Neural progenitor cell (in vitro differentiated cells): ENCODE results near the gene MRM1. TPM values are rescaled to one million over a fixed set of nuclear protein-coding genes. Genes with fewer than 3 reads are reported as not detected.

Experiments used
- DNase-seq: peaks from one replicate; pipeline ENCODE4 v3.0.0-alpha.2; 2016; ENCODE audit warnings: low spot score
- H2AFZ ChIP-seq: fragments of 200-600 bp; sonication (generic); replicated peaks from 2 replicates; pipeline ENCODE4 v1.6.1; 2016; ENCODE audit warnings: antibody characterized with exemption
- H3F3A ChIP-seq: fragments of 200-600 bp; sonication (generic); 2 replicates; pipeline ENCODE4 v1.6.1; 2016; ENCODE audit warnings: antibody characterized with exemption, low read depth
- H3K27ac ChIP-seq: fragments of 200-600 bp; sonication (generic); 2 replicates; pipeline ENCODE4 v1.5.1; 2016; ENCODE audit warnings: mild to moderate bottlenecking
- H3K27me3 ChIP-seq: fragments of 200-600 bp; sonication (generic); 2 replicates; pipeline ENCODE4 v1.6.1; 2016; ENCODE audit warnings: mild to moderate bottlenecking, moderate library complexity
- H3K36me3 ChIP-seq: fragments of 200-600 bp; sonication (generic); 2 replicates; pipeline ENCODE4 v1.5.1; 2016
- H3K4me1 ChIP-seq: fragments of 200-600 bp; sonication (generic); 2 replicates; pipeline ENCODE4 v1.6.1; 2016; ENCODE audit warnings: mixed run types
- H3K4me2 ChIP-seq: fragments of 200-600 bp; sonication (generic); 2 replicates; pipeline ENCODE4 v1.6.1; 2016
- H3K4me3 ChIP-seq: fragments of 200-600 bp; sonication (generic); 2 replicates; pipeline ENCODE4 v1.5.1; 2016
- H3K79me2 ChIP-seq: fragments of 200-600 bp; sonication (generic); 2 replicates; pipeline ENCODE4 v1.6.1; 2016; ENCODE audit warnings: low read depth
- H3K9ac ChIP-seq: fragments of 200-600 bp; sonication (generic); 2 replicates; pipeline ENCODE4 v1.6.1; 2016
- H3K9me3 ChIP-seq: fragments of 200-600 bp; sonication (generic); 2 replicates; pipeline ENCODE4 v1.5.1; 2016; ENCODE audit warnings: low read depth
- H4K20me1 ChIP-seq: fragments of 200-600 bp; sonication (generic); 2 replicates; pipeline ENCODE4 v1.6.1; 2016; ENCODE audit warnings: low read depth
- H3K27ac Mint-ChIP-seq: 3 replicates; pipeline ENCODE4 v1.8.0; 2021; ENCODE audit warnings: mixed read lengths
- H3K27me3 Mint-ChIP-seq: 2 replicates; pipeline ENCODE4 v1.8.0; 2022; ENCODE audit warnings: low read depth, mild to moderate bottlenecking, inconsistent platforms, moderate library complexity, mixed read lengths; ENCODE audit not compliant: insufficient read depth
- H3K36me3 Mint-ChIP-seq: 3 replicates; pipeline ENCODE4 v1.8.0; 2021; ENCODE audit warnings: mixed read lengths
- H3K4me1 Mint-ChIP-seq: 3 replicates; pipeline ENCODE4 v1.8.0; 2021; ENCODE audit warnings: mixed read lengths
- H3K4me3 Mint-ChIP-seq: 3 replicates; pipeline ENCODE4 v1.8.0; 2021; ENCODE audit warnings: mild to moderate bottlenecking, moderate library complexity, mixed read lengths
- H3K9me3 Mint-ChIP-seq: 3 replicates; pipeline ENCODE4 v1.8.0; 2020; ENCODE audit warnings: mixed read lengths
- CTCF ChIP-seq: fragments of 200-600 bp; sonication (generic); IDR thresholded peaks from 2 replicates; pipeline ENCODE4 v1.5.1; 2017; ENCODE audit warnings: antibody characterized with exemption, mild to moderate bottlenecking
- EZH2 ChIP-seq: fragments of 200-600 bp; sonication (generic); IDR thresholded peaks from 2 replicates; pipeline ENCODE4 v1.6.1; 2017; ENCODE audit warnings: antibody characterized with exemption, mild to moderate bottlenecking, moderate library complexity
- EZH2phosphoT487 ChIP-seq: fragments of 200-600 bp; sonication (generic); IDR thresholded peaks from 2 replicates; pipeline ENCODE4 v1.6.1; 2017; ENCODE audit warnings: antibody characterized with exemption
- total RNA-seq: library from RNA; depleted of rRNA; stranded (reverse); fragments of >200 nt; gene quantifications from 2 replicates; pipeline ENCODE4 v1.2.3, GENCODE V29; 2015; ENCODE audit warnings: low replicate concordance

The MRM1 gene
- total RNA-seq, 1 donor from 2014 or later: 0.65 TPM

GRCh38 chr17:36614933-36615332 is 13.6 kb downstream of the MRM1 start:
- H3K4me1 ChIP-seq: peaks cover 23% of the 10 kb centered on the region
- H3K36me3 Mint-ChIP-seq: no peaks in the 10 kb centered on the region
- H3F3A ChIP-seq: peaks cover 8% of the 10 kb centered on the region
- no peak overlapping the region for H3K27ac Mint-ChIP-seq
- H3K27me3 ChIP-seq: no peaks in the 10 kb centered on the region
- H3K4me2 ChIP-seq: peak overlapping the region; percentile 47
- peak overlapping the region; percentile 57 for H2AFZ ChIP-seq
- no peaks in the 10 kb centered on the region for H3K9me3 Mint-ChIP-seq
- H3K4me3 ChIP-seq: no peak overlapping the region
- H3K36me3 ChIP-seq: no peaks in the 10 kb centered on the region
- H3K27me3 Mint-ChIP-seq: peaks cover 13% of the 10 kb centered on the region
- no peak overlapping the region for H3K4me3 Mint-ChIP-seq
- TF ChIP-seq CTCF (no peak), EZH2 (no peak), EZH2phosphoT487 (no peak)
- DNase-seq: peak; percentile 31
- no peaks in the 10 kb centered on the region for H3K9me3 ChIP-seq
- no peaks in the 10 kb centered on the region for H3K79me2 ChIP-seq
- H3K27ac ChIP-seq: peak overlapping the region; percentile 63
- no peaks in the 10 kb centered on the region for H4K20me1 ChIP-seq
- no peak overlapping the region for H3K9ac ChIP-seq
- peaks cover 5% of the 10 kb centered on the region for H3K4me1 Mint-ChIP-seq

GRCh38 chr17:36616061-36617029 is 15.0 kb downstream of the MRM1 start:
- Histone ChIP-seq H3K9me3 (no peaks in the 10 kb centered on the region), H3K4me1 (peaks cover 23% of the 10 kb centered on the region), H3K36me3 (no peaks in the 10 kb centered on the region), H4K20me1 (no peaks in the 10 kb centered on the region), H3K4me2 (no peak overlapping the region), H2AFZ (no peak overlapping the region), H3K27ac (no peak overlapping the region), H3K27me3 (no peaks in the 10 kb centered on the region), H3K79me2 (no peaks in the 10 kb centered on the region), H3K9ac (no peak overlapping the region), H3F3A (peaks cover 8% of the 10 kb centered on the region), H3K4me3 (no peak overlapping the region)
- Mint-ChIP-seq H3K27me3 (peaks cover 19% of the 10 kb centered on the region), H3K27ac (peak overlapping the region; percentile 33), H3K9me3 (no peaks in the 10 kb centered on the region), H3K36me3 (no peaks in the 10 kb centered on the region), H3K4me1 (peaks cover 5% of the 10 kb centered on the region), H3K4me3 (no peak overlapping the region)
- TF ChIP-seq CTCF (no peak), EZH2phosphoT487 (no peak), EZH2 (no peak)
- DNase-seq: no peak

GRCh38 chr17:36617773-36618172 is 16.4 kb downstream of the MRM1 start:
- H3K36me3 ChIP-seq: no peaks in the 10 kb centered on the region
- H3K4me1 ChIP-seq: peaks cover 23% of the 10 kb centered on the region
- H3K4me3 ChIP-seq: no peak overlapping the region
- no peak overlapping the region for H3K4me3 Mint-ChIP-seq
- DNase-seq: no peak
- H3K27me3 ChIP-seq: no peaks in the 10 kb centered on the region
- no peaks in the 10 kb centered on the region for H3K9me3 ChIP-seq
- TF ChIP-seq EZH2phosphoT487: no peak
- H3K27me3 Mint-ChIP-seq: peaks cover 21% of the 10 kb centered on the region
- no peak overlapping the region for H3K9ac ChIP-seq
- H2AFZ ChIP-seq: no peak overlapping the region
- no peak overlapping the region for H3K27ac Mint-ChIP-seq
- no peaks in the 10 kb centered on the region for H4K20me1 ChIP-seq
- no peak overlapping the region for H3K4me2 ChIP-seq
- peaks cover 8% of the 10 kb centered on the region for H3F3A ChIP-seq
- H3K27ac ChIP-seq: no peak overlapping the region
- H3K4me1 Mint-ChIP-seq: peaks cover 5% of the 10 kb centered on the region
- H3K36me3 Mint-ChIP-seq: no peaks in the 10 kb centered on the region
- H3K79me2 ChIP-seq: no peaks in the 10 kb centered on the region
- H3K9me3 Mint-ChIP-seq: no peaks in the 10 kb centered on the region

- H3K36me3 Mint-ChIP-seq: no peaks in the 10 kb centered on the region
- no peak for TF ChIP-seq EZH2phosphoT487
- no peak for TF ChIP-seq CTCF
- no peak for TF ChIP-seq EZH2
- H3K27me3 ChIP-seq: no peaks in the 10 kb centered on the region
- H3K4me2 ChIP-seq: no peak overlapping the region
- H3K9me3 Mint-ChIP-seq: no peaks in the 10 kb centered on the region
- no peaks in the 10 kb centered on the region for H3K36me3 ChIP-seq
- H3K4me3 ChIP-seq: no peak overlapping the region
- H3K4me1 Mint-ChIP-seq: peaks cover 15% of the 10 kb centered on the region
- no peak for DNase-seq
- H3K4me3 Mint-ChIP-seq: no peak overlapping the region
- no peak overlapping the region for H2AFZ ChIP-seq
- peaks cover 15% of the 10 kb centered on the region for H3K27me3 Mint-ChIP-seq
- H4K20me1 ChIP-seq: peaks cover 6% of the 10 kb centered on the region
- H3K9ac ChIP-seq: no peak overlapping the region
- no peaks in the 10 kb centered on the region for H3K9me3 ChIP-seq
- peaks cover 15% of the 10 kb centered on the region for H3F3A ChIP-seq
- peaks cover 11% of the 10 kb centered on the region for H3K4me1 ChIP-seq
- no peak overlapping the region for H3K27ac Mint-ChIP-seq
- H3K79me2 ChIP-seq: no peaks in the 10 kb centered on the region
- no peak overlapping the region for H3K27ac ChIP-seq
Observed at GRCh38 chr17:36623281-36623680, 21.9 kb downstream of the MRM1 start.
